NCI-H446 treated with DMSO at 0.1 percent for 48 hours (cell line): Measurements from ENCODE around the gene SELENOV.

Source experiments
- DNase-seq: peaks from one replicate; lab custom pipeline; 2025; lab: John Stamatoyannopoulos, UW

The SELENOV gene

GRCh38 chr19:39558624-39559117 lies 43.7 kb downstream of the SELENOV start:
- DNase-seq, result no peak

- no peak for DNase-seq
These were observed 48.5 kb downstream of the SELENOV start for GRCh38 chr19:39563408-39563807.

- DNase-seq, result no peak
These were observed 51.1 kb downstream of the SELENOV start for GRCh38 chr19:39566064-39566463.

- no peak for DNase-seq
These were observed 53.7 kb downstream of the SELENOV start for GRCh38 chr19:39568604-39569003.
